ENCODE data around the gene SLC38A10. TPM values are rescaled to one million over a fixed set of nuclear protein-coding genes. Genes with fewer than 3 reads are reported as not detected.

The SLC38A10 gene
- total and polyA plus RNA-seq, 2 of the 13 experiments (the other 11 are each of a cell fraction or from before 2014, with no cell fraction given) = 23.4 to 55.8 TPM

GRCh38 chr17:81221371-81221841, 73.7 kb downstream of the SLC38A10 start:
- H3K27me3 ChIP-seq (ENCODE audit: control insufficient read depth in 1 of 2, insufficient read depth in 2 of 2, low read length in 2 of 2) = no peaks in the 10 kb centered on the region
- H3K4me1 ChIP-seq (ENCODE audit: insufficient read depth, low read length) = peaks cover 24% of the 10 kb centered on the region
- whole genome bisulfite sequencing (ENCODE audit: low lambda C conversion rate) = 33% methylated on average over 11 of the region's 11 CpGs
- ChIA-PET CTCF (ENCODE audit: low intra/inter-chr PET ratio, low total read pairs) (no interaction called here), POLR2A (interaction anchor here (0.7 to 1.5 kb wide), 2 partner anchors 17 to 50 kb away, joined by 3 to 5 read pairs; partner anchors contain the start of genes NDUFAF8 and TEPSIN)
- peak overlapping the region; percentile 93 for H3K4me2 ChIP-seq (ENCODE audit: low read depth, low read length)
- DNase-seq (ENCODE audit: low spot score) (no peak), FAIRE-seq (no peak), ATAC-seq (no peak)
- no peaks in the 10 kb centered on the region; the same call in 1 of the 2 replicates for H4K20me1 ChIP-seq (ENCODE audit: insufficient read depth, low read length)
- no peak overlapping the region for H2AFZ ChIP-seq (ENCODE audit: low read length)
- H3K79me2 ChIP-seq (ENCODE audit: insufficient read depth, low read length) = peaks cover 12% of the 10 kb centered on the region
- H3K9me3 ChIP-seq (ENCODE audit: low read length) = no peaks in the 10 kb centered on the region
- peak overlapping the region; percentile 74 for H3K9ac ChIP-seq (ENCODE audit: insufficient read depth, low read depth, low read length)
- intact Hi-C loops (cut with micrococcal nuclease; ENCODE audit: unreplicated experiment) (loop anchor here (5.0 kb wide), 1 partner anchor 79 kb away; no protein-coding TSS in a partner anchor), in situ Hi-C loops (cut with HindIII; ENCODE audit: extremely low pct_ligation_motif_present, low pct_unique_long_range_greater_than_20kb) (no loop called here)
- peaks cover 10 to 15% of the 10 kb centered on the region in 2 experiments; a peak in 4 of 5 replicates for H3K36me3 ChIP-seq (replicated peaks in 1 of 2; ENCODE audit: control insufficient read depth in 1 of 2, insufficient read depth in 2 of 2, low read length in 2 of 2)
- peak overlapping the region; percentile 63 to 91 (median 87) for H3K4me3 ChIP-seq (replicated peaks in 1 of 3; ENCODE audit: insufficient read depth in 1 of 3, low read depth in 2 of 3, low read length in 3 of 3)
- peak overlapping the region; percentile 16 for H3K27ac ChIP-seq (ENCODE audit: extremely low read length, insufficient read depth, low read length)
- BruUV-seq (replicated peaks) = no TSS peak
- TF ChIP-seq ZNF567 (CRISPR knock-in tag; IDR thresholded peaks at IDR 0.05; ENCODE audit: borderline replicate concordance) (0 out of 2 replicates have a peak, but pooled peaks have one; percentile 5), ZFP91 (CRISPR knock-in tag; IDR thresholded peaks at IDR 0.05; ENCODE audit: borderline replicate concordance) (peak; percentile 8; the same call in 1 of the 2 replicates), AKAP8 (CRISPR knock-in tag; IDR thresholded peaks at IDR 0.05) (no peak), DZIP1 (CRISPR knock-in tag; IDR thresholded peaks at IDR 0.05) (0 out of 2 replicates have a peak, but pooled peaks have one; percentile 42), HNRNPLL (IDR thresholded peaks at IDR 0.05; ENCODE audit: low read depth, low read length, poor library complexity, severe bottlenecking) (peak; percentile 6), ZNF891 (CRISPR knock-in tag; IDR thresholded peaks at IDR 0.05) (0 out of 2 replicates have a peak, but pooled peaks have one; percentile 20), ZNF543 (CRISPR knock-in tag; IDR thresholded peaks at IDR 0.05) (0 out of 2 replicates have a peak, but pooled peaks have one; percentile 22), ZNF550 (CRISPR knock-in tag; IDR thresholded peaks at IDR 0.05; ENCODE audit: borderline replicate concordance) (no peak)
- TF ChIP-seq, protein P1, sequence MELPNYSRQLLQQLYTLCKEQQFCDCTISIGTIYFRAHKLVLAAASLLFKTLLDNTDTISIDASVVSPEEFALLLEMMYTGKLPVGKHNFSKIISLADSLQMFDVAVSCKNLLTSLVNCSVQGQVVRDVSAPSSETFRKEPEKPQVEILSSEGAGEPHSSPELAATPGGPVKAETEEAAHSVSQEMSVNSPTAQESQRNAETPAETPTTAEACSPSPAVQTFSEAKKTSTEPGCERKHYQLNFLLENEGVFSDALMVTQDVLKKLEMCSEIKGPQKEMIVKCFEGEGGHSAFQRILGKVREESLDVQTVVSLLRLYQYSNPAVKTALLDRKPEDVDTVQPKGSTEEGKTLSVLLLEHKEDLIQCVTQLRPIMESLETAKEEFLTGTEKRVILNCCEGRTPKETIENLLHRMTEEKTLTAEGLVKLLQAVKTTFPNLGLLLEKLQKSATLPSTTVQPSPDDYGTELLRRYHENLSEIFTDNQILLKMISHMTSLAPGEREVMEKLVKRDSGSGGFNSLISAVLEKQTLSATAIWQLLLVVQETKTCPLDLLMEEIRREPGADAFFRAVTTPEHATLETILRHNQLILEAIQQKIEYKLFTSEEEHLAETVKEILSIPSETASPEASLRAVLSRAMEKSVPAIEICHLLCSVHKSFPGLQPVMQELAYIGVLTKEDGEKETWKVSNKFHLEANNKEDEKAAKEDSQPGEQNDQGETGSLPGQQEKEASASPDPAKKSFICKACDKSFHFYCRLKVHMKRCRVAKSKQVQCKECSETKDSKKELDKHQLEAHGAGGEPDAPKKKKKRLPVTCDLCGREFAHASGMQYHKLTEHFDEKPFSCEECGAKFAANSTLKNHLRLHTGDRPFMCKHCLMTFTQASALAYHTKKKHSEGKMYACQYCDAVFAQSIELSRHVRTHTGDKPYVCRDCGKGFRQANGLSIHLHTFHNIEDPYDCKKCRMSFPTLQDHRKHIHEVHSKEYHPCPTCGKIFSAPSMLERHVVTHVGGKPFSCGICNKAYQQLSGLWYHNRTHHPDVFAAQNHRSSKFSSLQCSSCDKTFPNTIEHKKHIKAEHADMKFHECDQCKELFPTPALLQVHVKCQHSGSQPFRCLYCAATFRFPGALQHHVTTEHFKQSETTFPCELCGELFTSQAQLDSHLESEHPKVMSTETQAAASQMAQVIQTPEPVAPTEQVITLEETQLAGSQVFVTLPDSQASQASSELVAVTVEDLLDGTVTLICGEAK (IDR thresholded peaks at IDR 0.05) = no peak
- TF ChIP-seq, protein P1 (CRISPR knock-in tag; IDR thresholded peaks at IDR 0.05) = peak; percentile 49; the same call in 1 of the 2 replicates

Data from HepG2 (cell line).